Kidney (tissue), 14 donors: Measurements from ENCODE around the gene ZSCAN20. TPM values are rescaled to one million over a fixed set of nuclear protein-coding genes. Genes with fewer than 3 reads are reported as not detected.

Source experiments
- DNase-seq, 5 donors: peaks; one replicate each; pipeline ENCODE4 v3.0.0-alpha.2; 2013 to 2020
- FAIRE-seq: peaks from 2 replicates; lab custom pipeline; 2012; peaks lifted over from hg19 to GRCh38; lab: Jason Lieb, UNC
- H3K27ac ChIP-seq, 2 donors: one replicate each; pipeline ENCODE4 v1.7.0; 2013; ENCODE audit warnings: low read depth in 2 of 2, low read length in 2 of 2, inconsistent platforms in 1 of 2
- H3K27me3 ChIP-seq: one replicate; pipeline ENCODE4 v1.7.1; 2013; ENCODE audit warnings: low read length, inconsistent platforms; ENCODE audit not compliant: control insufficient read depth, insufficient read depth
- H3K36me3 ChIP-seq, 3 donors: one replicate each; pipeline versions ENCODE4 v1.7.0 to v1.7.1; 2013; ENCODE audit warnings: low read length in 3 of 3, control low read depth in 1 of 3, inconsistent platforms in 1 of 3; ENCODE audit not compliant: insufficient read depth in 3 of 3, control insufficient read depth in 2 of 3
- H3K4me1 ChIP-seq, 3 donors: one replicate each; pipeline versions ENCODE4 v1.7.0 to v1.7.1; 2013; ENCODE audit warnings: low read length in 3 of 3, inconsistent platforms in 1 of 3, low read depth in 1 of 3; ENCODE audit not compliant: control insufficient read depth in 2 of 3, insufficient read depth in 2 of 3
- H3K4me3 ChIP-seq, 3 donors: one replicate each; pipeline versions ENCODE4 v1.7.0 to v1.8.1; 2013; ENCODE audit warnings: low read length in 3 of 3, control low read depth in 1 of 3, inconsistent platforms in 1 of 3
- H3K9ac ChIP-seq, 3 donors: one replicate each; pipeline versions ENCODE4 v1.7.0 to v1.7.1; 2013; ENCODE audit warnings: low read length in 3 of 3, control low read depth in 1 of 3, inconsistent platforms in 1 of 3
- H3K9me3 ChIP-seq, 3 donors: one replicate each; pipeline versions ENCODE4 v1.7.0 to v1.7.1; 2013; ENCODE audit warnings: low read length in 3 of 3, control low read depth in 1 of 3, inconsistent platforms in 1 of 3; ENCODE audit not compliant: control insufficient read depth in 2 of 3, insufficient read depth in 1 of 3
- intact Hi-C: fragments of 100-400 bp; cut with DNase I; formaldehyde crosslinking; loops from one replicate; pipeline ENCODE4 v1.11.1; 2022
- polyA plus RNA-seq: library from polyadenylated mRNA; stranded (reverse); fragments of 350-450 nt; fragmentation: Illumina TruSeq; extraction: RNeasy Lipid Tissue Mini Kit (QIAGEN cat#74804); gene quantifications from one replicate; pipeline ENCODE4 v1.2.3, GENCODE V29; 2014; ENCODE audit warnings: low read depth, low replicate concordance; ENCODE audit not compliant: insufficient read depth
- total RNA-seq: library from RNA; stranded (reverse); fragmentation: NEBNext Ultra II Directional; extraction: Animal tissue kit (Norgen Biotek cat#: 25700); gene quantifications from one replicate; pipeline ENCODE4 v1.2.1, GENCODE V29; 2021
- TF ChIP-seq, protein P1 (sequence below): IDR thresholded peaks from 3 replicates; pipeline ENCODE4 v1.5.1; 2012; ENCODE audit warnings: mild to moderate bottlenecking, moderate library complexity, borderline replicate concordance; ENCODE audit not compliant: insufficient read depth; ENCODE audit errors: extremely low read depth
- donor health status: control.
- donor health status: control.
- donor health status: control.
- donor health status: control.
- donor health status: control.
- donor health status: DM: yes; HTN: yes; CAD: no.
- donor health status: Normal renal cell carcinoma (clear cell type).

Gene ZSCAN20
- total and polyA plus RNA-seq, 2 donors from 2014 or later: 0.99 to 6.3 TPM

DNA sequence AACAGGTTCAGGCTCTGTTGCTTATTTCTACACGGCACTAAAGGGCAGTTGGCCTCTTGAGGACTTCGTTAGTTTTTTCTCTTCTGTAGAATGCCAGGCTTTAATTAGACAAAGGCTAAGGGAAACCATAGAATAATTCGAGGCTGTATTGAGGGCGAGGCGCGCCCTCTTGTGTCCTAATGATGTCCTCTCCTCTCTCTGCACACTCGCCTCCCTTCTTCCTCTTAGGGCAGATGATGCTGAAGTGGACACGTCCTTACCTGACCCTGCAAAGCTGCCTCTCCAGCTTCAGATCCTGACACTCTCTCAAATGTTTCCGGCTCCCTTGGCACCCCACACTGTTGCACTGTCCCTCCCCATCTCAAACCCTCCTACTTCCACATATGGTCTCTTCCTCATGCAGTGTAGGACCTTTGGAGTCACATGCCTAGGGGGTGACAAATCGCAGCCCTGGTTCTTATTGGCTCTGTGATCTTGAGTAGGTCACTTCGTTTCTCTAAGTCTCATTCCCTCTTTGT lies 1.9 kb upstream of the ZSCAN20 start:
- H3K4me1 ChIP-seq: peaks cover 3 to 21% (median 7%) of the 10 kb centered on the region in 3 donors
- no peaks in the 10 kb centered on the region for H3K36me3 ChIP-seq
- DNase-seq (peak; percentile 82 to 95 (median 84)), FAIRE-seq (no peak)
- H3K27me3 ChIP-seq: no peaks in the 10 kb centered on the region
- intact Hi-C loops: no loop called here
- no peaks in the 10 kb centered on the region for H3K9me3 ChIP-seq
- H3K27ac ChIP-seq: no peak overlapping the region
- H3K4me3 ChIP-seq: no peak overlapping the region
- no peak overlapping the region for H3K9ac ChIP-seq
- TF ChIP-seq, protein P1, sequence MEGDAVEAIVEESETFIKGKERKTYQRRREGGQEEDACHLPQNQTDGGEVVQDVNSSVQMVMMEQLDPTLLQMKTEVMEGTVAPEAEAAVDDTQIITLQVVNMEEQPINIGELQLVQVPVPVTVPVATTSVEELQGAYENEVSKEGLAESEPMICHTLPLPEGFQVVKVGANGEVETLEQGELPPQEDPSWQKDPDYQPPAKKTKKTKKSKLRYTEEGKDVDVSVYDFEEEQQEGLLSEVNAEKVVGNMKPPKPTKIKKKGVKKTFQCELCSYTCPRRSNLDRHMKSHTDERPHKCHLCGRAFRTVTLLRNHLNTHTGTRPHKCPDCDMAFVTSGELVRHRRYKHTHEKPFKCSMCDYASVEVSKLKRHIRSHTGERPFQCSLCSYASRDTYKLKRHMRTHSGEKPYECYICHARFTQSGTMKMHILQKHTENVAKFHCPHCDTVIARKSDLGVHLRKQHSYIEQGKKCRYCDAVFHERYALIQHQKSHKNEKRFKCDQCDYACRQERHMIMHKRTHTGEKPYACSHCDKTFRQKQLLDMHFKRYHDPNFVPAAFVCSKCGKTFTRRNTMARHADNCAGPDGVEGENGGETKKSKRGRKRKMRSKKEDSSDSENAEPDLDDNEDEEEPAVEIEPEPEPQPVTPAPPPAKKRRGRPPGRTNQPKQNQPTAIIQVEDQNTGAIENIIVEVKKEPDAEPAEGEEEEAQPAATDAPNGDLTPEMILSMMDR: peak; percentile 72

DNA sequence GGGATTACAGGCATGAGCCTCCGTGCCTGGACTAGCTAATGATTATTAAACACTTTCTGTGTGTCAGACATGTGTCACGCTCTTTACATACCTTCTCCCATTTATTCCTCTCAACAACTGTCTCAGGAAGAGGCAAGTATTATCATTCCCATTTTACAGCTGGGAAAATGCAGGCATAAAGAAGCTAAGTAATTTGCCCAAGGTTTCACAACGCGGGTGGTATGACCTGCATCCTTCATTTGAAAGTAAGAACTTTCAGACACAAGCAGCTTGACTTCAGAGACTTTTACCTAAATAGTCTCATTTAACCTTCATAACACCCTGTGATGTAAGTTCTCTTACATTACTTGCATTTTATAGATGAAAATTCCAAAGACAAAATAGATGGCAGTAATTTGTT lies 1.0 kb upstream of the ZSCAN20 start:
- Histone ChIP-seq H3K27me3 (no peaks in the 10 kb centered on the region), H3K4me1 (peaks cover 3 to 16% (median 7%) of the 10 kb centered on the region in 3 donors), H3K9me3 (no peaks in the 10 kb centered on the region), H3K36me3 (no peaks in the 10 kb centered on the region), H3K27ac (no peak overlapping the region), H3K4me3 (no peak overlapping the region), H3K9ac (no peak overlapping the region)
- FAIRE-seq (no peak), DNase-seq (no peak)
- intact Hi-C loops: no loop called here
- TF ChIP-seq, protein P1: no peak

DNA sequence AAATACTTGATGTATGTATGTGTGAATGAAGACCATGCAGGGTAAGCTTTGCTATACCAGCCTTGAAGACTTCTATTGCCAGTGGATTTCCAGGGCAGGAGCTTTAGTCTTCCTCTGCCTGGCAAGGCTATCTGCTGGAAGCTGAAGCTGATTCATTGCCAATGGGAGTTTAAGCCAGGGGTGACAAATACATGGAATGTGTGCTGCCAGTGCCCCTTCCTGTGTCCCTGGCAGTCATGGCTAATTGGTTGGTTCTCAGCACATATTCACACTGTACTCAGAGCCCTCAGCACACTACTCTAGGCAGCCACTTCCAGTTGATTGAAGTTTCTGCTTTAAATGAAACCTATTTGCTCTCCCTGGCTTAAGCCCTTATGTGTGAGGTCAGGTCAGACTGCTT lies 1.5 kb downstream of the ZSCAN20 start:
- intact Hi-C loops: no loop called here
- no peaks in the 10 kb centered on the region for H3K27me3 ChIP-seq
- peaks cover 3 to 11% (median 7%) of the 10 kb centered on the region in 3 donors for H3K4me1 ChIP-seq
- no peaks in the 10 kb centered on the region for H3K36me3 ChIP-seq
- H3K4me3 ChIP-seq: no peak overlapping the region
- FAIRE-seq: no peak
- TF ChIP-seq, protein P1: no peak
- H3K9ac ChIP-seq: no peak overlapping the region
- DNase-seq: no peak
- no peaks in the 10 kb centered on the region for H3K9me3 ChIP-seq
- no peak overlapping the region for H3K27ac ChIP-seq

DNA sequence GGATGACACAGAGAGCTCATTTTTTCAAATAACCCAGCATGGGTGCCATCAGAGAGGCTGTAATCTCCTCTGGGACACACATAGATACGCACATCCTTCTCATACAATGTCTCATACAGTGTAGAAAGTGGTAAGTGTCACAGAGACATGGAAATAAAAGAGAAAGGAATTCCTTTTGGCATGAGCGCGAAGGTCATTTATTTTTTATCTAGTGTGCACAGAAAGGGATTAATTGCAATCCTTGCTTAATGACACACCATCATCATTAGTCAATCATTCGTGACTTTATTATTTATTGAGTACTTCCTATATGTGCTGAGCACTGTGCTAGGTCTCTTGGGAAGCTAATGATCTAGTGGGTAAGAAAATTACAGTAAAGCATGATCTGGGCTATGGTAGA lies 5.0 kb downstream of the ZSCAN20 start:
- TF ChIP-seq, protein P1: no peak
- intact Hi-C loops: no loop called here
- Histone ChIP-seq H3K4me1 (peaks cover 0 to 5% (median 0%) of the 10 kb centered on the region in 3 donors), H3K9me3 (no peaks in the 10 kb centered on the region), H3K36me3 (peaks cover 0 to 5% (median 1%) of the 10 kb centered on the region in 3 donors), H3K9ac (no peak overlapping the region), H3K4me3 (no peak overlapping the region), H3K27ac (no peak overlapping the region), H3K27me3 (no peaks in the 10 kb centered on the region)
- no peak for DNase-seq
- FAIRE-seq: no peak
